K562 (cell line): Measurements from ENCODE around the gene TRIM14. TPM values are rescaled to one million over a fixed set of nuclear protein-coding genes. Genes with fewer than 3 reads are reported as not detected.
A peak's percentile ranks its signal among the peaks of the same experiment; 100 is the strongest.

Experiments
- ATAC-seq: fragments of 200-7000 bp; cut with Tn5 transposase; 3 replicates; pipeline ENCODE4 v1.9.1; 2020; ENCODE audit warnings: moderate library complexity
- Bru-seq: library from RNA; stranded (reverse); fragments of 400-500 nt; gene quantifications from one replicate; lab custom pipeline; 2021; lab: Mats Ljungman, UMichigan
- BruChase-seq, 2 experiments: library from RNA; stranded (reverse); fragments of 400-500 nt; gene quantifications; one replicate each; lab custom pipeline; 2021; lab: Mats Ljungman, UMichigan
- BruUV-seq: library from RNA; stranded (reverse); fragments of 400-500 nt; replicated peaks from 2 replicates; lab custom pipeline; 2021; lab: Mats Ljungman, UMichigan
- CTCF ChIA-PET: fragments of 300-600 bp; formaldehyde crosslinking; extraction: SDS; loops from one replicate; lab custom pipeline; 2021; ENCODE audit warnings: low intra/inter-chr PET ratio; lab: Yijun Ruan, JAX
- POLR2A ChIA-PET: fragments of 300-600, 350-650 bp; sonication (Branson Sonifier 250); formaldehyde crosslinking; extraction: SDS; loops from one replicate; lab custom pipeline; 2021; ENCODE audit warnings: antibody characterized with exemption, inconsistent platforms; lab: Yijun Ruan, JAX
- DNase-seq, 4 experiments: peaks; one replicate each; pipeline versions ENCODE4 v3.0.0 to v3.0.0-alpha.2; 2011 to 2018; ENCODE audit warnings: low spot score in 3 of 4, mixed read lengths in 3 of 4; ENCODE audit errors: extremely low read depth in 1 of 4
- FAIRE-seq: peaks from 2 replicates; lab custom pipeline; 2011; peaks lifted over from hg19 to GRCh38; lab: Jason Lieb, UNC
- H2AFZ ChIP-seq: 2 replicates; pipeline ENCODE4 v1.6.0; 2011; ENCODE audit warnings: low read depth, low read length, control low read depth, inconsistent platforms
- H3K27ac ChIP-seq: fragments of 200-600 bp; 3 replicates; pipeline ENCODE4 v1.8.0; 2011; ENCODE audit warnings: low read depth, mild to moderate bottlenecking, control low read depth, inconsistent platforms, low read length, moderate library complexity, mixed read lengths; ENCODE audit errors: extremely low read depth
- H3K27me3 ChIP-seq, 2 experiments: fragments of 300-600 bp in 1 of 2; 2 replicates in 1 of 2; 3 replicates in 1 of 2; pipeline versions ENCODE4 v1.6.0 to v1.8.0; 2011; ENCODE audit warnings: inconsistent platforms in 2 of 2, low read length in 2 of 2, mild to moderate bottlenecking in 1 of 2, mixed read lengths in 1 of 2, moderate library complexity in 1 of 2; ENCODE audit not compliant: control insufficient read depth in 2 of 2, insufficient read depth in 2 of 2
- H3K36me3 ChIP-seq: fragments of 300-600 bp; 3 replicates; pipeline ENCODE4 v1.8.0; 2011; ENCODE audit warnings: mild to moderate bottlenecking, low read length, inconsistent platforms; ENCODE audit not compliant: control insufficient read depth, insufficient read depth
- H3K4me1 ChIP-seq, 2 experiments: fragments of 200-600 bp in 1 of 2; replicated peaks in 1 of 2; 2 replicates in 1 of 2; 3 replicates in 1 of 2; pipeline versions ENCODE4 v1.5.1 to v1.8.0; 2011; ENCODE audit warnings: inconsistent platforms in 2 of 2, low read length in 2 of 2, mild to moderate bottlenecking in 1 of 2, mixed read lengths in 1 of 2, moderate library complexity in 1 of 2; ENCODE audit not compliant: control insufficient read depth in 2 of 2, insufficient read depth in 2 of 2
- H3K4me2 ChIP-seq: 2 replicates; pipeline ENCODE4 v1.6.1; 2011; ENCODE audit warnings: low read length, control low read depth, inconsistent platforms, mixed read lengths; ENCODE audit not compliant: insufficient read depth
- H3K4me3 ChIP-seq: fragments of 200-600 bp; sonication (generic), shearing (Covaris generic); 2 replicates; pipeline ENCODE4 v1.5.1; 2016; ENCODE audit warnings: control low read depth, inconsistent platforms
- H3K79me2 ChIP-seq: fragments of 200-600 bp; 3 replicates; pipeline ENCODE4 v1.8.0; 2011; ENCODE audit warnings: low read length, inconsistent platforms; ENCODE audit not compliant: control insufficient read depth, insufficient read depth
- H3K9ac ChIP-seq, 2 experiments: 2 replicates each; pipeline versions ENCODE4 v1.6.0 to v1.6.1; 2011; ENCODE audit warnings: low read depth in 2 of 2, low read length in 2 of 2, control low read depth in 1 of 2, inconsistent platforms in 1 of 2, mild to moderate bottlenecking in 1 of 2, mixed read lengths in 1 of 2; ENCODE audit not compliant: insufficient read depth in 1 of 2
- H3K9me1 ChIP-seq: one replicate; pipeline ENCODE4 v1.6.0; 2011; ENCODE audit warnings: inconsistent platforms, mild to moderate bottlenecking, low read length, moderate library complexity; ENCODE audit not compliant: control insufficient read depth, insufficient read depth
- H3K9me3 ChIP-seq: replicated peaks from 2 replicates; pipeline ENCODE4 v1.5.1; 2011; ENCODE audit warnings: low read depth, low read length, inconsistent platforms; ENCODE audit not compliant: control insufficient read depth, insufficient read depth
- H4K20me1 ChIP-seq: replicated peaks from 2 replicates; pipeline ENCODE4 v1.6.1; 2011; ENCODE audit warnings: low read length, inconsistent platforms, mixed read lengths; ENCODE audit not compliant: control insufficient read depth, insufficient read depth
- CREB1 ChIP-seq, 2 experiments: sonication (generic) in 1 of 2; formaldehyde crosslinking in 1 of 2; IDR thresholded peaks; 2 replicates each; pipeline versions ENCODE4 v1.6.1 to v1.8.0; 2012 to 2022; ENCODE audit warnings: inconsistent platforms in 1 of 2, mild to moderate bottlenecking in 1 of 2, missing genetic modification reagents in 1 of 2, moderate library complexity in 1 of 2
- RFX1 ChIP-seq: fragments of 450-650 bp; IDR thresholded peaks from 2 replicates; pipeline ENCODE4 v1.6.1; 2016; ENCODE audit warnings: mild to moderate bottlenecking, moderate library complexity
- WGBS: fragments of 100-300 bp; shearing (Covaris generic); methylation state at CpG from one replicate; pipeline ENCODE4 v1.1.6; 2016; ENCODE audit warnings: low coverage, mixed read lengths; ENCODE audit not compliant: insufficient coverage; ENCODE audit errors: missing lambda C conversion rate; 5-methylcytosine and 5-hydroxymethylcytosine counted together
- in situ Hi-C: fragments of 300-500 bp; cut with MboI; formaldehyde crosslinking; loops from 4 replicates; pipeline ENCODE4 v1.15.0; 2018; ENCODE audit warnings: inconsistent platforms, mixed read lengths
- intact Hi-C: fragments of 100-400 bp; cut with micrococcal nuclease; formaldehyde crosslinking; loops from 2 replicates; pipeline ENCODE4 v1.14.2; 2022
- long read RNA-seq, 3 experiments: library from polyadenylated mRNA in 2 of 3; library from RNA in 1 of 3; unstranded in 2 of 3; stranded (forward) in 1 of 3; transcript quantifications; one replicate each; pipeline ENCODE4 v2.0.0, GENCODE V29; 2019 to 2022
- polyA minus RNA-seq, 3 experiments: library from RNA; depleted of rRNA, polyadenylated mRNA; stranded (reverse); fragments of >200 nt; gene quantifications; 2 replicates each; pipeline ENCODE4 v1.2.3, GENCODE V29; 2011
- polyA plus RNA-seq, 8 experiments: library from polyadenylated mRNA; depleted of rRNA in 4 of 8; stranded (reverse) in 5 of 8; unstranded in 3 of 8; fragments of >200 nt; fragmentation: Nextera tagmentation in 2 of 8; fragmentation: Illumina TruSeq in 1 of 8; extraction: Ambion mirVana in 2 of 8; extraction: Trizol in 1 of 8; gene quantifications; 2 replicates each; pipeline versions ENCODE4 v1.2.1 to v1.2.3, GENCODE V29; 2011 to 2014; ENCODE audit warnings: inconsistent platforms in 1 of 8, missing spikeins in 1 of 8
- total RNA-seq, 7 experiments: library from RNA; depleted of rRNA in 6 of 7; stranded (reverse); fragments of >200 nt in 6 of 7; fragmentation: Illumina TruSeq in 2 of 7; extraction: Trizol in 2 of 7; gene quantifications; 2 replicates each; pipeline versions ENCODE4 v1.2.1 to v1.2.3, GENCODE V29; 2011 to 2021; ENCODE audit warnings: low replicate concordance in 1 of 7
- TF ChIP-seq, protein P1 (sequence below): sonication (generic); formaldehyde crosslinking; IDR thresholded peaks from 2 replicates; pipeline ENCODE4 v1.8.1; 2023; ENCODE audit warnings: mild to moderate bottlenecking, missing genetic modification reagents

TRIM14 gene
- total RNA-seq (2011; cell fraction: chromatin; rRNA removed; ENCODE audit: low replicate concordance): 24.8 and 33.6 TPM in 2 replicates
- 15.1 and 15.7 TPM in 2 replicates for total RNA-seq (2011; cell fraction: nucleolus; rRNA removed)
- 20.1 and 31.3 TPM in 2 replicates for total RNA-seq (2011; cell fraction: nucleoplasm; rRNA removed)
- 17.9 and 24.7 TPM in 2 replicates for total RNA-seq (2014; rRNA removed)
- 17.0 and 17.5 TPM in 2 replicates for total RNA-seq (2014; rRNA removed; fragmentation: Illumina TruSeq; extraction: Trizol)
- total RNA-seq (2015; rRNA removed; fragmentation: Illumina TruSeq; extraction: Trizol): 12.2 and 13.3 TPM in 2 replicates
- total RNA-seq (2021): 41.0 and 48.5 TPM in 2 replicates
- 19.1 and 24.8 TPM in 2 replicates for polyA plus RNA-seq (2011; rRNA removed)
- polyA plus RNA-seq (2011; cell fraction: cytosol; rRNA removed): 17.9 and 36.4 TPM in 2 replicates
- 22.9 and 38.7 TPM in 2 replicates for polyA plus RNA-seq (2011; cell fraction: nucleus; rRNA removed)
- polyA plus RNA-seq (2012): 21.4 and 21.8 TPM in 2 replicates
- polyA plus RNA-seq (2014; fragmentation: Illumina TruSeq; extraction: Trizol): 34.1 and 40.0 TPM in 2 replicates
- polyA plus RNA-seq (2014; fragmentation: Nextera tagmentation; extraction: Ambion mirVana): 1 to 10 TPM; 7.6 to 8.3 TPM
- polyA plus RNA-seq (2014; rRNA removed): 30.1 and 32.7 TPM in 2 replicates
- 12.4 and 15.6 TPM in 2 replicates for polyA minus RNA-seq (2011; rRNA and poly(A)+ RNA removed)
- polyA minus RNA-seq (2011; cell fraction: cytosol; rRNA and poly(A)+ RNA removed): 13.0 and 14.8 TPM in 2 replicates
- polyA minus RNA-seq (2011; cell fraction: nucleus; rRNA and poly(A)+ RNA removed): 5.8 and 7.0 TPM in 2 replicates
- percentile 68 among the genes with signal in this experiment for Bru-seq, nascent RNA
- BruChase-seq, experiment 1, labeled RNA remaining after a 2-hour chase: percentile 64 among the genes with signal in this experiment
- BruChase-seq, experiment 2, labeled RNA remaining after a 6-hour chase: percentile 67 among the genes with signal in this experiment
- long read RNA-seq, experiment 1, full-length matches to known transcripts: 21 of 135 reads
- long read RNA-seq, experiment 1, partial matches to known transcripts: 8 of 135 reads
- long read RNA-seq, experiment 1, other reads (novel, unspliced or antisense): 106 of 135 reads
- long read RNA-seq, experiment 2, partial matches to known transcripts: 3 of 37 reads
- long read RNA-seq, experiment 2, other reads (novel, unspliced or antisense): 33 of 37 reads
- long read RNA-seq, experiment 3, full-length matches to known transcripts: 27 of 41 reads
- long read RNA-seq, experiment 3, partial matches to known transcripts: 3 of 41 reads
- long read RNA-seq, experiment 3, other reads (novel, unspliced or antisense): 11 of 41 reads

GRCh38 chr9:98118640-98119601 lies at the start of gene TRIM14:
TRIM14 (minus strand) TSS chr9:98119222; CDS start chr9:98119188, 34 bp downstream.
- ChIA-PET POLR2A (interaction anchor here (0.6 to 1.1 kb wide), 6 partner anchors 9 to 24 kb away, joined by 3 to 4 read pairs (median 3); no protein-coding TSS in a partner anchor), CTCF (interaction anchor here (0.6 to 1.8 kb wide), 4 partner anchors 20 to 145 kb away, joined by 3 to 8 read pairs (median 3); partner anchors contain the start of gene CORO2A)
- intact Hi-C loops: loop anchor here (1.0 to 2.0 kb wide), 4 partner anchors 74 to 197 kb away; partner anchors contain the start of genes CORO2A and TRMO
- H3K27me3 ChIP-seq: no peaks in the 10 kb centered on the region
- H3K9ac ChIP-seq: peak within 1 kb of the TSS; percentile 71 to 96
- in situ Hi-C loops: loop anchor here (5.0 kb wide), 2 partner anchors 88 to 143 kb away; no protein-coding TSS in a partner anchor
- peak within 1 kb of the TSS; percentile 67 for H3K27ac ChIP-seq
- BruUV-seq: no TSS peak
- no peaks in the 10 kb centered on the region for H3K9me3 ChIP-seq
- no peaks in the 10 kb centered on the region for H3K9me1 ChIP-seq
- peak within 1 kb of the TSS; percentile 97 for H3K4me2 ChIP-seq
- no peaks in the 10 kb centered on the region for H4K20me1 ChIP-seq
- ATAC-seq (peak; percentile 87), FAIRE-seq (peak; percentile 51), DNase-seq (peak; percentile 83 to 91 (median 88))
- peaks cover 18% of the 10 kb centered on the region; the same call in 1 of the 3 replicates for H3K36me3 ChIP-seq
- H2AFZ ChIP-seq: peak within 1 kb of the TSS; percentile 97
- peak within 1 kb of the TSS; percentile 76 for H3K4me3 ChIP-seq
- 1% methylated on average over 71 of the region's 71 CpGs for WGBS
- peaks cover 27% of the 10 kb centered on the region for H3K79me2 ChIP-seq
- H3K4me1 ChIP-seq: peaks cover 14 to 22% of the 10 kb centered on the region in 2 experiments; a peak in 4 of 5 replicates
- TF ChIP-seq, protein P1, sequence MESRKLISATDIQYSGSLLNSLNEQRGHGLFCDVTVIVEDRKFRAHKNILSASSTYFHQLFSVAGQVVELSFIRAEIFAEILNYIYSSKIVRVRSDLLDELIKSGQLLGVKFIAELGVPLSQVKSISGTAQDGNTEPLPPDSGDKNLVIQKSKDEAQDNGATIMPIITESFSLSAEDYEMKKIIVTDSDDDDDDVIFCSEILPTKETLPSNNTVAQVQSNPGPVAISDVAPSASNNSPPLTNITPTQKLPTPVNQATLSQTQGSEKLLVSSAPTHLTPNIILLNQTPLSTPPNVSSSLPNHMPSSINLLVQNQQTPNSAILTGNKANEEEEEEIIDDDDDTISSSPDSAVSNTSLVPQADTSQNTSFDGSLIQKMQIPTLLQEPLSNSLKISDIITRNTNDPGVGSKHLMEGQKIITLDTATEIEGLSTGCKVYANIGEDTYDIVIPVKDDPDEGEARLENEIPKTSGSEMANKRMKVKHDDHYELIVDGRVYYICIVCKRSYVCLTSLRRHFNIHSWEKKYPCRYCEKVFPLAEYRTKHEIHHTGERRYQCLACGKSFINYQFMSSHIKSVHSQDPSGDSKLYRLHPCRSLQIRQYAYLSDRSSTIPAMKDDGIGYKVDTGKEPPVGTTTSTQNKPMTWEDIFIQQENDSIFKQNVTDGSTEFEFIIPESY (CRISPR knock-in tag): peak; percentile 41; the same call in 1 of the 2 replicates
- TF ChIP-seq RFX1: no peak
- TF ChIP-seq CREB1 (IDR thresholded peaks at IDR 0.05): no peak
- peak; percentile 44; the same call in 1 of the 2 replicates for TF ChIP-seq CREB1 (CRISPR knock-in tag; IDR thresholded peaks at IDR 0.05)
